Measurements from ENCODE around the gene FMO4. TPM values are rescaled to one million over a fixed set of nuclear protein-coding genes. Genes with fewer than 3 reads are reported as not detected.
"Not testable (repeated sequence)": the region's sequence is repeated elsewhere in the genome, so short reads cannot be mapped to it uniquely, and the experiment has no call there.

FMO4 gene
- total RNA-seq, 1 donor from 2014 or later, result 2.0 TPM

DNA sequence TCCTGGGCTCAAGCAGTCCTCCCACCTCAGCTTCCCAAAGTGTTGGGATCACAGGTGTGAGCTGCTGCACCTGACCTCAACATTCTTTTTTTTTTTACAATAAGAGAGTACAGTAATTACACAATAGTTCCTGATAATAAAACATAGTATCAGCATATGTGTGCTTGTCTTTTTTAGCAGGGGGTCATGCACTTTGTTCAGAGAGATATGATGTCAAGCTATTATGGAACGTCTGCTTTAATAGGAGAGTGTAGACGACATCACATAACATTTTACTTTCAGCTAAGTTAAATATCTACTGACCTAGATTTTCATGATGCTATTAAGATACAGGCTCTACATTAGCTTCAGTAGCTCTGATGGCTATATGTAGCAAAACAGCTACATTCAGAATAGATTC lies 70.5 kb downstream of the FMO4 start:
- intact Hi-C loops (cut with micrococcal nuclease), result no loop called here

DNA sequence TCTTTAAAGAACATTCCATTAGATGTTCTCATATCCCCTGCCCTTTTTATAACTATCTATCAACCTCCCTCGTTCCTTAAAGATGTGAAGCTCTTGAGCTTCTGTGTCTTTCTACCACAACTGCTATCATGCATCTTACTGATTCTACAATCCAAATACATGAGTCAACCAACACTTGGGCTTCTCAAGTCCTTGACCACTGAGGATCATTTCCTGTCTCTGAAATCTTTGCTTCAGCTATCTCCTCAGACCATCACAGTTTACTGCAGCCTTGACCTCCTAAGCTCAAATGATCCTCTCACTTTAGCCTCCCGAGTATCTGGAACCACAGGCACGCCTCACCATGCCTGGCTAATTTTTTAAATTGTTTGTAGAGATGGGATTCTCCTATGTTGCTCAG lies 75.2 kb downstream of the FMO4 start:
- intact Hi-C loops (cut with micrococcal nuclease), result no loop called here

DNA sequence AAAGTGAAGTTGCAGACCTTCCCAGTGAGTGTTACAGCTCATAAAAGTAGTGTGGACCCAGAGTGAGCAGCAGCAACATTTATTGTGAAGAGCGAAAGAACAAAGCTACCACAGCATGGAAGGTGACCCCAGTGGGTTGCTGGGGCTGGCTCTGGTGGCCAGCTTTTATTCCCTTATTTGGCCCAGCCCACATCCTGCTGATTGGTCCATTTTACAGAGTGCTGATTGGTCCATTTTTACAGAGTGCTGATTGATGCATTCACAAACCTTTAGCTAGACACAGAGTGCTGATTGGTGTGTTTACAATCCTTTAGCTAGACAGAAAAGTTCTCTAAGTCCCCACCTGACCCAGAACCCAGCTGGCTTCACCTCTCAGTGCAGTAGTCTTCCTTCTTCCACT lies 76.8 kb downstream of the FMO4 start:
- intact Hi-C loops (cut with micrococcal nuclease), result not testable (repeated sequence)

Other genes with a start within 250 kb of the FMO4 start
- not detected in 2 replicates for gene FMO3, start 223.3 kb upstream of the FMO4 start, total RNA-seq
- gene FMO2, start 128.9 kb upstream of the FMO4 start, total RNA-seq, result not detected in 2 replicates
- gene FMO1, start 65.7 kb upstream of the FMO4 start, total RNA-seq, result not detected in 2 replicates
- 223 and 224 TPM in 2 replicates for gene PRRC2C, start 171.3 kb downstream of the FMO4 start, total RNA-seq